Measurements from ENCODE around the gene TEX101. TPM values are rescaled to one million over a fixed set of nuclear protein-coding genes. Genes with fewer than 3 reads are reported as not detected.

Gene TEX101
- total RNA-seq, 1 experiment from 2014 or later = not detected

DNA sequence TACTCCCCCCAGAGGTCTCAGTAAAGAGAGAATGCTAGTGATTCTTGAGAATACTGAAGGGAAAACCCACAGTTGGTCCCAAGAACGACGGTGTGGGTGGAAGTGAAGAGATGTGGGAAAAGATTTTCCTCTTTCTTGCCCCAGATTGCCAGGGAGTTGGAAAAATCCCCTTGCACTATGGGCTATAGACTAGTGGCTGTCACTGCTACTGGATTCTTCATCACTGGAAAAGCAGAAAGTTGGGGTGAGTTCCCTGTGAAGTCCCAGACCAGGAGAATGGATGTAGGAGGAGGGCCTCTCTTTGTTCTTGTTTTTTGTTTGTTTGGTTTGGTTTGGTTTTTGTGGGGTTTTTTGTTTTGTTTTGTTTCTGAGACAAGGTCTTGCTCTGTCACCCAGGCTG, 39.3 kb downstream of the TEX101 start:
- H3K56ac ChIP-seq (ENCODE audit: insufficient read length, low read depth, low read length) = no peak overlapping the region
- peaks cover 17% of the 10 kb centered on the region for H3K27me3 Mint-ChIP-seq (ENCODE audit: low read depth)
- H3K23me2 ChIP-seq (ENCODE audit: insufficient read length, low read depth, low read length, poor library complexity, severe bottlenecking) = no peaks in the 10 kb centered on the region
- no peak overlapping the region for H3K4me2 ChIP-seq (ENCODE audit: insufficient read depth, insufficient read length, low read length)
- no peak overlapping the region for H2BK15ac ChIP-seq (ENCODE audit: low read depth, low read length)
- no peak overlapping the region for H2AFZ ChIP-seq (ENCODE audit: low read length)
- H3T11ph ChIP-seq (ENCODE audit: low read length) = no peak overlapping the region
- TF ChIP-seq, protein P1, sequence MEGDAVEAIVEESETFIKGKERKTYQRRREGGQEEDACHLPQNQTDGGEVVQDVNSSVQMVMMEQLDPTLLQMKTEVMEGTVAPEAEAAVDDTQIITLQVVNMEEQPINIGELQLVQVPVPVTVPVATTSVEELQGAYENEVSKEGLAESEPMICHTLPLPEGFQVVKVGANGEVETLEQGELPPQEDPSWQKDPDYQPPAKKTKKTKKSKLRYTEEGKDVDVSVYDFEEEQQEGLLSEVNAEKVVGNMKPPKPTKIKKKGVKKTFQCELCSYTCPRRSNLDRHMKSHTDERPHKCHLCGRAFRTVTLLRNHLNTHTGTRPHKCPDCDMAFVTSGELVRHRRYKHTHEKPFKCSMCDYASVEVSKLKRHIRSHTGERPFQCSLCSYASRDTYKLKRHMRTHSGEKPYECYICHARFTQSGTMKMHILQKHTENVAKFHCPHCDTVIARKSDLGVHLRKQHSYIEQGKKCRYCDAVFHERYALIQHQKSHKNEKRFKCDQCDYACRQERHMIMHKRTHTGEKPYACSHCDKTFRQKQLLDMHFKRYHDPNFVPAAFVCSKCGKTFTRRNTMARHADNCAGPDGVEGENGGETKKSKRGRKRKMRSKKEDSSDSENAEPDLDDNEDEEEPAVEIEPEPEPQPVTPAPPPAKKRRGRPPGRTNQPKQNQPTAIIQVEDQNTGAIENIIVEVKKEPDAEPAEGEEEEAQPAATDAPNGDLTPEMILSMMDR (conservative IDR thresholded peaks at IDR 0.05) = no peak
- no peak overlapping the region for H3K4me3 Mint-ChIP-seq
- no peak overlapping the region for H3K27ac ChIP-seq (ENCODE audit: insufficient read length, low read depth, low read length)
- H3K9me3 Mint-ChIP-seq = peaks cover 9 to 11% of the 10 kb centered on the region in 2 experiments
- H2BK120ac ChIP-seq (ENCODE audit: low read depth, low read length, poor library complexity, severe bottlenecking) = no peak overlapping the region
- H2BK5ac ChIP-seq (ENCODE audit: insufficient read length, low read length) = no peak overlapping the region
- H3K4me1 ChIP-seq (ENCODE audit: insufficient read depth, low read length) = no peaks in the 10 kb centered on the region; the same call in 1 of the 2 replicates
- H3K18ac ChIP-seq (ENCODE audit: insufficient read length, low read depth, low read length) = no peak overlapping the region
- H2BK12ac ChIP-seq (ENCODE audit: insufficient read length, low read depth, low read length) = no peak overlapping the region
- H2AK5ac ChIP-seq (ENCODE audit: insufficient read length, low read length) = no peak overlapping the region
- H3K23ac ChIP-seq (ENCODE audit: insufficient read length, low read depth, low read length) = no peak overlapping the region
- no peak overlapping the region for H4K8ac ChIP-seq (replicated peaks; ENCODE audit: insufficient read length, low read depth, low read length)
- H3K79me2 ChIP-seq (ENCODE audit: insufficient read depth, low read length) = no peaks in the 10 kb centered on the region
- H3K9ac ChIP-seq (ENCODE audit: extremely low read depth, insufficient read length, low read length) = no peak overlapping the region
- no peak overlapping the region for H4K91ac ChIP-seq (ENCODE audit: insufficient read length, low read depth, low read length)
- no peak overlapping the region for H3K4ac ChIP-seq (ENCODE audit: low read depth, low read length)
- H2BK20ac ChIP-seq (ENCODE audit: low read depth, low read length, poor library complexity, severe bottlenecking) = no peak overlapping the region
- DNase-seq = no peak
- no peak overlapping the region for H3K14ac ChIP-seq (ENCODE audit: insufficient read depth, low read length)
- H3K4me1 Mint-ChIP-seq = peaks cover 4% of the 10 kb centered on the region in 2 experiments; a peak in 2 of 4 replicates
- no peak overlapping the region for H4K5ac ChIP-seq (ENCODE audit: insufficient read length, low read depth, low read length)
- H3K27me3 ChIP-seq (ENCODE audit: insufficient read depth, low read length) = no peaks in the 10 kb centered on the region; the same call in 1 of the 2 replicates
- no peaks in the 10 kb centered on the region; a peak in 1 of 7 replicates for H3K36me3 Mint-ChIP-seq (ENCODE audit: insufficient read depth in 1 of 3, low read depth in 3 of 3)
- H3K79me1 ChIP-seq (ENCODE audit: insufficient read depth, low read depth, low read length, poor library complexity, severe bottlenecking) = no peaks in the 10 kb centered on the region
- H3K9me3 ChIP-seq (ENCODE audit: control insufficient read depth, low read depth, low read length) = no peaks in the 10 kb centered on the region
- no peaks in the 10 kb centered on the region for H4K20me1 ChIP-seq (ENCODE audit: control insufficient read depth, insufficient read depth, insufficient read length)
- H3K27ac Mint-ChIP-seq = no peak overlapping the region
- WGBS (ENCODE audit: extremely low coverage, insufficient read length, low lambda C conversion rate) = no CpG with 5 or more reads among the region's 2 CpGs

All from H9 (cell line).